ENCODE results near the gene PTP4A1. TPM values are rescaled to one million over a fixed set of nuclear protein-coding genes. Genes with fewer than 3 reads are reported as not detected.
"Not testable (repeated sequence)": the region's sequence is repeated elsewhere in the genome, so short reads cannot be mapped to it uniquely, and the experiment has no call there.

Gene PTP4A1
- total RNA-seq, 4 donors from 2014 or later = 19.0 to 35.3 (median 25.8) TPM

- no peak overlapping the region for H3K4me3 ChIP-seq
- TF ChIP-seq CTCF (IDR thresholded peaks at IDR 0.05) (no peak), POLR2A (IDR thresholded peaks at IDR 0.05) (no peak)
- no peak for DNase-seq
- no peaks in the 10 kb centered on the region for H3K9me3 ChIP-seq
- no peaks in the 10 kb centered on the region for H3K4me1 ChIP-seq
- H3K27me3 ChIP-seq = no peaks in the 10 kb centered on the region
- no peak overlapping the region for H3K27ac ChIP-seq
- no peaks in the 10 kb centered on the region for H3K36me3 ChIP-seq
- intact Hi-C loops (cut with DNase I; ENCODE audit: low total_unique reads) = no loop called here
These were observed 8.4 kb downstream of the PTP4A1 start for GRCh38 chr6:63580704-63580961.

DNA sequence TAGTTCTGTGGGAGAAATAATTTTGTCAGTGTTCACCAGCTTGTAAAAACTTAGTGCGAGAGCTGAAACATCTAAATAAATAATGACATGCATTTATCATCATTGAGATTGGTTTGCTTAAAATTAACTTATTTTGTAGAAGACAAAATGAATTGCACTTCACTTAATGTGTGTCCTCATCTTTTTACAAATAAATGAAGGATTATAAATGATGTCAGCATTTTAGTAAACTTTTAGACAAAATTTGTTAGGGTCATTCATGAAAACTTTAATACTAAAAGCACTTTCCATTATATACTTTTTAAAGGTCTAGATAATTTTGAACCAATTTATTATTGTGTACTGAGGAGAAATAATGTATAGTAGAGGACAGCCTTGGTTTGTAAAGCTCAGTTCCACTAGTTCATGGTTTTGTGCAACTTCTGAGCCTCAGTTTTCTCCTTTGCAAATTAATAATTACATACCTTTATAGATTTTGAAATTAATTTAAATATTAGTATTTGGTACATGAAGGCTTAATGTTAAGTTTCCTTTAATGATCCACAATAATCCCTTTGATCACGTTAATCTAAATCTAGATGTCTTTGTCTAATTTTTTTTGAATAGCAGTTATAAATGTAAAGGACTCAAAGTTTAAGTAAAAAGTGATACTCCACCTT lies 9.2 kb downstream of the PTP4A1 start:
- intact Hi-C loops (cut with DNase I; ENCODE audit: low total_unique reads) = no loop called here
- H3K36me3 ChIP-seq = no peaks in the 10 kb centered on the region

DNA sequence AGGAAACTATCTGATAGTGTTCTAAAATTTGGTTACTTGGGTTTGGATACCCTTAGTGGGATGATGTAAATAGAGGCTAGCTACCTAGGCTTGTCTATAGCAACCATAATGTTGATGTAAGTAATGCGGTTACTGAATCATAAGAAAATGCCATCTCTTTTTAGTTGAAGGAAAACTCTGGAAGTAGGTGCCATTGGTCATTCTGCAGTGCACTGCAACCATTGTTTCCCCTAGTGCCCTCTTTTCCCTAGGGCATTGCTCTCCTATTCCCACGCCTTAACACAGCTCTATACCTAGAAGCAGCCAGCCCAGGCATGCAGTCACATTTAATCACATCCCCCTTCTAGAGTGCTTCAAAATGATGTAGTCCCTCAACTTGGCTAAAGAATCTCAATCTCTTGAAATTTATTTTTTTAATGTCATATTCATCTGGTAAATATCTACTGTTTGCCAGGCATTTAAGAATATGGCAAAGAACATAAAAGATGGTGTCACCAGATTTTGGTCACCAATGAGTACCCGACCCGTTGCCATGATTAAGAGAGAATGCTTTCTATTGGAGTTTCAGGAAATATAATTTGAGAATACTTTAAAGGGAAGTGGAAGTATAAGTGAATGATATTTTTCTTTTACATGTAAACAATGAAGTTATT lies 10.4 kb downstream of the PTP4A1 start:
- intact Hi-C loops (cut with DNase I; ENCODE audit: low total_unique reads) = no loop called here
- H3K36me3 ChIP-seq = no peaks in the 10 kb centered on the region

More for the DNA sequence above, 9.2 kb downstream of the PTP4A1 start:
- Histone ChIP-seq H3K4me3 (no peak overlapping the region), H3K4me1 (no peaks in the 10 kb centered on the region), H3K27me3 (no peaks in the 10 kb centered on the region), H3K9me3 (no peaks in the 10 kb centered on the region), H3K27ac (no peak overlapping the region)
- no peak for TF ChIP-seq POLR2A (IDR thresholded peaks at IDR 0.05)
- TF ChIP-seq CTCF (IDR thresholded peaks at IDR 0.05) = no peak
- no peak for DNase-seq

DNA sequence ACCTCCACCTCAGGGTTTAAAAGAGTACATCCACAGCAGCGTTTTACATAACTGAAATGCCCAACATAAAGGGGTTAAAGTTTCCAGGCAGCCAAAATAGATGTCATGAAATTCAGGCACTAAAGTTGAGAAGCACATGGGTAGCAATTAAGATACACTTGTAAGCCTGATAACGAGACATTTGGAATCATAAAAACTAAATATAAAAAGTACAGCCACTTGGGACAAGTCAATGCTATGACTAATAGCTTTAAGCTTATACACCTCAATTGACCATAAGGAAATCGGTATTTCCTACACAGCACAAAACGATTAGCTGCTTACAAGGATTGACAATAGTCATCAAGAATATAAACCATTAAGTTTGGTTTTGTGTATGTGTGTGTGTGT lies 11.8 kb downstream of the PTP4A1 start:
- no peaks in the 10 kb centered on the region for H3K4me1 ChIP-seq
- no peaks in the 10 kb centered on the region for H3K36me3 ChIP-seq
- intact Hi-C loops (cut with DNase I; ENCODE audit: low total_unique reads) = no loop called here
- DNase-seq = no peak
- no peak for TF ChIP-seq CTCF (IDR thresholded peaks at IDR 0.05)
- TF ChIP-seq POLR2A (IDR thresholded peaks at IDR 0.05) = no peak
- no peak overlapping the region for H3K27ac ChIP-seq
- no peaks in the 10 kb centered on the region for H3K27me3 ChIP-seq
- H3K9me3 ChIP-seq = no peaks in the 10 kb centered on the region
- no peak overlapping the region for H3K4me3 ChIP-seq

More for the DNA sequence above, 10.4 kb downstream of the PTP4A1 start:
- Histone ChIP-seq H3K9me3 (no peaks in the 10 kb centered on the region), H3K27me3 (no peaks in the 10 kb centered on the region), H3K4me3 (no peak overlapping the region), H3K4me1 (no peaks in the 10 kb centered on the region), H3K27ac (no peak overlapping the region)
- no peak for TF ChIP-seq CTCF (IDR thresholded peaks at IDR 0.05)
- TF ChIP-seq POLR2A (IDR thresholded peaks at IDR 0.05) = no peak
- DNase-seq = no peak

DNA sequence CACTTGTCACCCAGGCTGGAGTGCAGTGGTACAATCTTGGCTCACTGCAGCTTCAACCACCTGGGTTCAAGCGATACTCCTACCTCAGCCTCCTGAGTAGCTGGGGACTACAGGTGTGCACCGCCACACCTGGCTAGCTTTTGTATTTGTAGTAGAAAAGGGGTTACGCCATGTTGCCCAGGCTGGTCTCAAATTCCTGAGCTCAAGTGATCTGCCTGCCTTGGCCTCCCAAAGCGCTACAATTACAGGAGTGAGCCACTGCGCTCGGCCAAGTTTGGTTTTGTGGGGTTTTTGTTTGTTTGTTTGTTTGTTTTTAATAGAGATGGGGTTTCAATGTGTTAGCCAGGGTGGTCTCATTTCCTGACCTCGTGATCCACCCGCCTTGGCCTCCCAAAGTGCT lies 12.3 kb downstream of the PTP4A1 start:
- no peaks in the 10 kb centered on the region for H3K36me3 ChIP-seq
- no peaks in the 10 kb centered on the region for H3K9me3 ChIP-seq
- no peak overlapping the region for H3K4me3 ChIP-seq
- intact Hi-C loops (cut with DNase I; ENCODE audit: low total_unique reads) = no loop called here
- no peak for TF ChIP-seq POLR2A (IDR thresholded peaks at IDR 0.05)
- TF ChIP-seq CTCF (IDR thresholded peaks at IDR 0.05) = no peak
- no peak for DNase-seq
- H3K27ac ChIP-seq = no peak overlapping the region
- no peaks in the 10 kb centered on the region for H3K27me3 ChIP-seq
- H3K4me1 ChIP-seq = no peaks in the 10 kb centered on the region

DNA sequence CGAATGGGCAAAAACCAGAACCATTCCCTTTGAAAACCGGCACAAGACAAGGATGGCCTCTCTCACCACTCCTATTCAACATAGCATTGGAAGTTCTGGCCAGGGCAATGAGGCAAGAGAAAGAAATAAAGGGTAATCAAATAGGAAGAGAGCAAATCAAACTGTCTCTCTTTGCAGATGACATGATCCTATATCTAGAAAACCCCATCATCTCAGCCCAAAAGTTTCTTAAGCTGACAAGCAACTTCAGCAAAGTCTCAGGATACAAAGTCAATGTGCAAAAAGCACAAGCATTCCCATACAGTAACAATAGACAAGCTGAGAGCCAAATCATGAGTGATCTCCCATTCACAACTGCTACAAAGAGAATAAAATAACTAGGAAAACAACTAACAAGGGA lies 13.4 kb downstream of the PTP4A1 start:
- H3K9me3 ChIP-seq; H3K4me1 ChIP-seq; H3K4me3 ChIP-seq; H3K27ac ChIP-seq; H3K36me3 ChIP-seq; H3K27me3 ChIP-seq; intact Hi-C loops (cut with DNase I; ENCODE audit: low total_unique reads); DNase-seq: not testable (repeated sequence)

Measured in uterus (tissue), 4 donors.